Activated CD8-positive, alpha-beta memory T cell treated with anti-CD3 and anti-CD28 coated beads, Interleukin-2, amount 50 U/mL, for 24 hours (primary cell): ENCODE data around the gene TSACC.
A peak's percentile ranks its signal among the peaks of the same experiment; 100 is the strongest.
"Not testable (repeated sequence)": the region's sequence is repeated elsewhere in the genome, so short reads cannot be mapped to it uniquely, and the experiment has no call there.

Experiments
- DNase-seq: peaks from one replicate; pipeline ENCODE4 v3.0.0-alpha.2; 2020; ENCODE audit errors: extremely low read depth

The TSACC gene

GRCh38 chr1:156346636-156347035 is 8.3 kb downstream of the TSACC start:
- no peak for DNase-seq

GRCh38 chr1:156347331-156347730 is 9.0 kb downstream of the TSACC start:
- no peak for DNase-seq

GRCh38 chr1:156352481-156352880 is 14.2 kb downstream of the TSACC start:
- DNase-seq: not testable (repeated sequence)

GRCh38 chr1:156356262-156356874 is 18.0 kb downstream of the TSACC start:
- DNase-seq: no peak

GRCh38 chr1:156356875-156357534 is 18.7 kb downstream of the TSACC start:
- peak; percentile 13 for DNase-seq

GRCh38 chr1:156357977-156358376 is 19.7 kb downstream of the TSACC start:
- no peak for DNase-seq

GRCh38 chr1:156358641-156359040 is 20.3 kb downstream of the TSACC start:
- no peak for DNase-seq

- no peak for DNase-seq
Measured at GRCh38 chr1:156359249-156359648, 20.9 kb downstream of the TSACC start.

GRCh38 chr1:156359973-156360372 is 21.6 kb downstream of the TSACC start:
- DNase-seq: no peak

- no peak for DNase-seq
Measured at GRCh38 chr1:156360534-156360933, 22.2 kb downstream of the TSACC start.

- DNase-seq: no peak
Measured at GRCh38 chr1:156365754-156366153, 27.4 kb downstream of the TSACC start.

- DNase-seq: no peak
Measured at GRCh38 chr1:156366378-156367166, 28.2 kb downstream of the TSACC start.

GRCh38 chr1:156367383-156368156 is 29.2 kb downstream of the TSACC start:
- DNase-seq: no peak

- DNase-seq: no peak
Measured at GRCh38 chr1:156368157-156368658, 29.9 kb downstream of the TSACC start.

GRCh38 chr1:156368889-156369684 is 30.8 kb downstream of the TSACC start, which contains the start of gene RHBG:
RHBG (plus strand) TSS chr1:156369211; CDS start chr1:156369250, 39 bp downstream.
- DNase-seq: no peak

GRCh38 chr1:156369685-156370286 is 31.5 kb downstream of the TSACC start:
- not testable (repeated sequence) for DNase-seq

- DNase-seq: no peak
Measured at GRCh38 chr1:156371553-156372264, 33.4 kb downstream of the TSACC start.

GRCh38 chr1:156372265-156372586 is 33.9 kb downstream of the TSACC start:
- DNase-seq: no peak

- no peak for DNase-seq
Measured at GRCh38 chr1:156372876-156373275, 34.5 kb downstream of the TSACC start.

GRCh38 chr1:156373546-156373945 is 35.2 kb downstream of the TSACC start:
- no peak for DNase-seq
